ACHN (cell line): Measurements from ENCODE around the gene DNAJC19.
"Not testable (repeated sequence)": the region's sequence is repeated elsewhere in the genome, so short reads cannot be mapped to it uniquely, and the experiment has no call there.

Source experiments
- DNase-seq: peaks from one replicate; pipeline ENCODE4 v3.0.0-alpha.2; 2015
- in situ Hi-C: cut with HindIII; loops from 2 replicates; pipeline ENCODE4 v1.10.0; 2017; ENCODE audit warnings: low sequenced_read_pairs, low pct_ligation_motif_present, low pct_unique_long_range_greater_than_20kb

The DNAJC19 gene

GRCh38 chr3:180989291-180990163 lies at the start of gene DNAJC19:
TSS of gene DNAJC19 (minus strand) at chr3:180989736. CDS start at chr3:180989602, 134 bp downstream.
- DNase-seq: peak; percentile 96
- in situ Hi-C loops: no loop called here

- no peak for DNase-seq
- in situ Hi-C loops: no loop called here
Measured at GRCh38 chr3:181030948-181031347, 41.4 kb upstream of the DNAJC19 start.

GRCh38 chr3:181025204-181025603 lies 35.7 kb upstream of the DNAJC19 start:
- in situ Hi-C loops: no loop called here

GRCh38 chr3:181017690-181018089 lies 28.2 kb upstream of the DNAJC19 start:
- DNase-seq: no peak
- in situ Hi-C loops: no loop called here

More at GRCh38 chr3:181025204-181025603, 35.7 kb upstream of the DNAJC19 start:
- DNase-seq: no peak

GRCh38 chr3:181009225-181009624 lies 19.7 kb upstream of the DNAJC19 start:
- in situ Hi-C loops: no loop called here
- DNase-seq: no peak

GRCh38 chr3:181008796-181009195 lies 19.3 kb upstream of the DNAJC19 start:
- in situ Hi-C loops: no loop called here
- DNase-seq: no peak

GRCh38 chr3:181007262-181007661 lies 17.7 kb upstream of the DNAJC19 start:
- no peak for DNase-seq
- in situ Hi-C loops: no loop called here

- no peak for DNase-seq
- in situ Hi-C loops: no loop called here
Measured at GRCh38 chr3:181006541-181006940, 17.0 kb upstream of the DNAJC19 start.

- DNase-seq, in situ Hi-C loops: not testable (repeated sequence)
Measured at GRCh38 chr3:181003469-181003868, 13.9 kb upstream of the DNAJC19 start.

- in situ Hi-C loops, DNase-seq: not testable (repeated sequence)
Measured at GRCh38 chr3:181002331-181002730, 12.8 kb upstream of the DNAJC19 start.

- no peak for DNase-seq
- in situ Hi-C loops: no loop called here
Measured at GRCh38 chr3:180996415-180996932, 6.9 kb upstream of the DNAJC19 start.

GRCh38 chr3:180990505-180990904 lies 969 bp upstream of the DNAJC19 start:
- in situ Hi-C loops: no loop called here

GRCh38 chr3:180987344-180987743 lies 2.2 kb downstream of the DNAJC19 start:
- DNase-seq: no peak
- in situ Hi-C loops: no loop called here

More at GRCh38 chr3:180990505-180990904, 969 bp upstream of the DNAJC19 start:
- no peak for DNase-seq

- DNase-seq, in situ Hi-C loops: not testable (repeated sequence)
Measured at GRCh38 chr3:180986366-180986765, 3.2 kb downstream of the DNAJC19 start.

- DNase-seq: no peak
- in situ Hi-C loops: no loop called here
Measured at GRCh38 chr3:180983136-180983535, 6.4 kb downstream of the DNAJC19 start.

- in situ Hi-C loops: no loop called here
- DNase-seq: no peak
Measured at GRCh38 chr3:180981912-180982311, 7.6 kb downstream of the DNAJC19 start.

- in situ Hi-C loops: no loop called here
- no peak for DNase-seq
Measured at GRCh38 chr3:180980611-180981010, 8.9 kb downstream of the DNAJC19 start.

GRCh38 chr3:180979961-180980360 lies 9.6 kb downstream of the DNAJC19 start:
- in situ Hi-C loops: no loop called here
- DNase-seq: no peak

GRCh38 chr3:180977498-180977897 lies 12.0 kb downstream of the DNAJC19 start:
- in situ Hi-C loops: no loop called here
- DNase-seq: no peak

GRCh38 chr3:180974286-180974685 lies 15.2 kb downstream of the DNAJC19 start:
- in situ Hi-C loops: no loop called here
- DNase-seq: no peak
